HPDE6-E6E7 (cell line): ENCODE measurements around the gene NR2E3.

ENCODE experiments used
- DNase-seq: peaks from one replicate; pipeline ENCODE4 v3.0.0; 2011; ENCODE audit warnings: missing footprints; ENCODE audit errors: extremely low spot score

The NR2E3 gene

GRCh38 chr15:71810256-71811035 is at the start of gene NR2E3:
Gene NR2E3 (plus strand): TSS chr15:71810554. CDS start chr15:71810744, 190 bp downstream.
- DNase-seq, result no peak

GRCh38 chr15:71760852-71761251 is 49.5 kb upstream of the NR2E3 start:
- no peak for DNase-seq

GRCh38 chr15:71761649-71762048 is 48.7 kb upstream of the NR2E3 start:
- DNase-seq, result peak; percentile 81

GRCh38 chr15:71768184-71768583 is 42.2 kb upstream of the NR2E3 start:
- no peak for DNase-seq

GRCh38 chr15:71773206-71773859 is 37.0 kb upstream of the NR2E3 start:
- no peak for DNase-seq

GRCh38 chr15:71775856-71776255 is 34.5 kb upstream of the NR2E3 start:
- DNase-seq, result no peak

GRCh38 chr15:71776304-71776703 is 34.0 kb upstream of the NR2E3 start:
- DNase-seq, result no peak

- no peak for DNase-seq
These were observed 33.0 kb upstream of the NR2E3 start for GRCh38 chr15:71777216-71777943.

GRCh38 chr15:71779073-71779797 is 31.1 kb upstream of the NR2E3 start:
- no peak for DNase-seq

GRCh38 chr15:71780115-71780976 is 30.0 kb upstream of the NR2E3 start:
- DNase-seq, result peak; percentile 23

- no peak for DNase-seq
These were observed 29.0 kb upstream of the NR2E3 start for GRCh38 chr15:71781179-71781964.

- no peak for DNase-seq
These were observed 28.4 kb upstream of the NR2E3 start for GRCh38 chr15:71781965-71782265.

- DNase-seq, result no peak
These were observed 27.8 kb upstream of the NR2E3 start for GRCh38 chr15:71782422-71783165.

GRCh38 chr15:71784719-71785118 is 25.6 kb upstream of the NR2E3 start:
- DNase-seq, result no peak

- no peak for DNase-seq
These were observed 24.4 kb upstream of the NR2E3 start for GRCh38 chr15:71785996-71786395.

GRCh38 chr15:71786673-71787072 is 23.7 kb upstream of the NR2E3 start:
- no peak for DNase-seq

- DNase-seq, result no peak
These were observed 21.4 kb upstream of the NR2E3 start for GRCh38 chr15:71788646-71789579.

- DNase-seq, result no peak
These were observed 20.7 kb upstream of the NR2E3 start for GRCh38 chr15:71789616-71790015.

GRCh38 chr15:71790081-71790480 is 20.3 kb upstream of the NR2E3 start:
- peak; percentile 88 for DNase-seq
